Calu3 (cell line): ENCODE data around the gene PLXNA4. TPM values are rescaled to one million over a fixed set of nuclear protein-coding genes. Genes with fewer than 3 reads are reported as not detected.

ENCODE experiments used
- BruUV-seq: library from RNA; stranded (reverse); fragments of 400-500 nt; replicated peaks from 2 replicates; lab custom pipeline; 2021; lab: Mats Ljungman, UMichigan
- CTCF ChIA-PET: fragments of 300-600 bp; sonication (Branson Sonifier 250); formaldehyde crosslinking; loops from one replicate; lab custom pipeline; 2022; ENCODE audit warnings: antibody characterized with exemption; lab: Charles Lee
- DNase-seq: peaks from one replicate; pipeline ENCODE4 v3.0.0; 2022
- H3K27ac Mint-ChIP-seq: one replicate; pipeline ENCODE4 v1.8.0; 2022; ENCODE audit warnings: mixed read lengths; ENCODE audit not compliant: unreplicated experiment
- H3K27me3 Mint-ChIP-seq: one replicate; pipeline ENCODE4 v1.8.0; 2022; ENCODE audit warnings: mixed read lengths; ENCODE audit not compliant: unreplicated experiment
- H3K36me3 Mint-ChIP-seq: one replicate; pipeline ENCODE4 v1.8.0; 2022; ENCODE audit warnings: mild to moderate bottlenecking, moderate library complexity, mixed read lengths; ENCODE audit not compliant: insufficient read depth, unreplicated experiment
- H3K4me1 Mint-ChIP-seq: one replicate; pipeline ENCODE4 v1.8.0; 2022; ENCODE audit warnings: mild to moderate bottlenecking, low read depth, mixed read lengths; ENCODE audit not compliant: unreplicated experiment
- H3K4me3 Mint-ChIP-seq: one replicate; pipeline ENCODE4 v1.8.0; 2022; ENCODE audit warnings: mild to moderate bottlenecking, low read depth, moderate library complexity, mixed read lengths; ENCODE audit not compliant: unreplicated experiment
- H3K9me3 Mint-ChIP-seq: one replicate; pipeline ENCODE4 v1.8.0; 2022; ENCODE audit warnings: low read depth, mixed read lengths; ENCODE audit not compliant: unreplicated experiment
- intact Hi-C: fragments of 100-400 bp; cut with micrococcal nuclease; formaldehyde crosslinking; loops from one replicate; pipeline ENCODE4 v1.10.0; 2022; ENCODE audit not compliant: unreplicated experiment
- total RNA-seq: library from RNA; stranded (reverse); gene quantifications from 2 replicates; pipeline ENCODE4 v1.2.3, GENCODE V29; 2022
- TF ChIP-seq, protein P1 (sequence below): fragments of 200-600 bp; IDR thresholded peaks from one replicate; pipeline ENCODE4 v1.8.0; 2022; ENCODE audit warnings: antibody characterized with exemption; ENCODE audit not compliant: unreplicated experiment

The PLXNA4 gene
- total RNA-seq, 1 experiment from 2014 or later: not detected

DNA sequence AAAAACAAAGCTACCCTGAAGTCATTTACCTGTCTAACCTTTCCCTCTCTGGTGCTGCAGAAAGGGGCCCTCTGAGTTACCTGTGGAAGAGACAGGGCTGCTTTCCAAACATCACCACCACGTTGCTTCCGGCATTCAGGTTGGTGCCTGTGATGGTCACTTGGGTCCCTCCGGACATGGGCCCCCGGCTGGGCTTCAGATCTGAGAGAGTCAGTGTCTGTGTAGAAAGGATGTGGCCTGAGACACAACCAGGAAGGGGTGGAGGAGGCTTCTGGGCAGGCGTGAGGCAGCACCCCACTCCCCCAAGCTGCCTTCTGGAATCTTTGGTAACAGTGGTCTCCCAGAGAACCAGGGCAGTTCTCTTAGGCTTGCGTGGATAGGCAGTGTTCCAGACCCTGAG, 388.9 kb downstream of the PLXNA4 start:
- Mint-ChIP-seq H3K4me3 (no peak overlapping the region), H3K27me3 (peaks cover 41% of the 10 kb centered on the region), H3K4me1 (no peaks in the 10 kb centered on the region), H3K27ac (no peak overlapping the region), H3K9me3 (peaks cover 7% of the 10 kb centered on the region), H3K36me3 (no peaks in the 10 kb centered on the region)
- BruUV-seq: no TSS peak
- intact Hi-C loops: no loop called here
- no peak for DNase-seq
- CTCF ChIA-PET: no interaction called here
- TF ChIP-seq, protein P1, sequence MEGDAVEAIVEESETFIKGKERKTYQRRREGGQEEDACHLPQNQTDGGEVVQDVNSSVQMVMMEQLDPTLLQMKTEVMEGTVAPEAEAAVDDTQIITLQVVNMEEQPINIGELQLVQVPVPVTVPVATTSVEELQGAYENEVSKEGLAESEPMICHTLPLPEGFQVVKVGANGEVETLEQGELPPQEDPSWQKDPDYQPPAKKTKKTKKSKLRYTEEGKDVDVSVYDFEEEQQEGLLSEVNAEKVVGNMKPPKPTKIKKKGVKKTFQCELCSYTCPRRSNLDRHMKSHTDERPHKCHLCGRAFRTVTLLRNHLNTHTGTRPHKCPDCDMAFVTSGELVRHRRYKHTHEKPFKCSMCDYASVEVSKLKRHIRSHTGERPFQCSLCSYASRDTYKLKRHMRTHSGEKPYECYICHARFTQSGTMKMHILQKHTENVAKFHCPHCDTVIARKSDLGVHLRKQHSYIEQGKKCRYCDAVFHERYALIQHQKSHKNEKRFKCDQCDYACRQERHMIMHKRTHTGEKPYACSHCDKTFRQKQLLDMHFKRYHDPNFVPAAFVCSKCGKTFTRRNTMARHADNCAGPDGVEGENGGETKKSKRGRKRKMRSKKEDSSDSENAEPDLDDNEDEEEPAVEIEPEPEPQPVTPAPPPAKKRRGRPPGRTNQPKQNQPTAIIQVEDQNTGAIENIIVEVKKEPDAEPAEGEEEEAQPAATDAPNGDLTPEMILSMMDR: no peak

DNA sequence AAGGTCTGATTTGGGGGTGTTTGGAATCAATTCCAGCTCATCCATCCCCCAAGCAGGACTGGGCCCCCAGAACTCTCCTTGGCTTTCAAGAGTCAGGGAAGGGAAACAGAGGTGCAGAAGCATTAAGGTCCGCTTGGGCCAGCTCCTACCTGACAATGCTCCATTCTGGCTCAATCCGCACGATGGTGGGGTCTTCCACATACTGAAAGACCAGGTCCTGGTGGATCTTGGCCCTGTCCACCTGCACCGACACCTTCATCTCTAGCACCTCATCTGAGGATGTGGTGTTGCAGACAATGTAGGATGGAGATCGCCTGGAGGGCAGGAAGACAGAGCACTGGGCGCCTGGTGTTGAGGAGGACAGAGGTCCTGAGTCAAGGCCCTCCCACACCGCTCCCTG, 391.1 kb downstream of the PLXNA4 start:
- H3K27ac Mint-ChIP-seq: no peak overlapping the region
- H3K4me1 Mint-ChIP-seq: no peaks in the 10 kb centered on the region
- H3K4me3 Mint-ChIP-seq: no peak overlapping the region
- TF ChIP-seq, protein P1: no peak
- intact Hi-C loops: no loop called here
- CTCF ChIA-PET: no interaction called here
- peaks cover 7% of the 10 kb centered on the region for H3K9me3 Mint-ChIP-seq
- peaks cover 19% of the 10 kb centered on the region for H3K27me3 Mint-ChIP-seq
- BruUV-seq: no TSS peak
- no peaks in the 10 kb centered on the region for H3K36me3 Mint-ChIP-seq
- no peak for DNase-seq

DNA sequence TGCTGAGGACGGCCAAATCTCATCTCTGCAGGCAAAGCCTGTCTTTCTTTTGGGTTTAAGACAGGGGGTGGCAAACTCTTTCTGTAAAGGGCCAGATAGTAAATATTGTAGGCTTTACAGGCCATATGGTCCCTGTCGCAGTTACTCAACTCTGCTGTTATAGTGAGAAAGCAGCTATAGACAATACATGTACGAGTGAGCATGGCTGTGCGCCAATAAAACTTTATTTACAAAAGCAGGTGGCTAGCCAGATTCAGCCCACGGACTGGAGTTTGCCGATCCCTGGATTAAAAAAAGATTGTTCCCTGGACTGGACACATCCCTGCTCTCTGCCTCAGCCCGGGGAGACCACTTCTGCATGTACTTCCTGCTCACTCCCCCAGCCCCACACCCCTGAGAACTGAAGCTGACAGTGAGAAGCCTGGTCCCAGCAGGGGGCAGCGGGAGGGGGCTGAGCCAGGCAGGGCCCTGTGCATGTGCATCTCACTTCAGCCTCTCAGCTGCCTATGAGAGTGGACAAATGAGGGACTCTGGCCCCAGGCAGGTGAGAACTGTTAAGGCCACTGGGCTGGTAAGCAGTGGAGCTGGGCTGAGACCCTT, 392.4 kb downstream of the PLXNA4 start:
- Mint-ChIP-seq H3K4me3 (no peak overlapping the region), H3K27me3 (peaks cover 6% of the 10 kb centered on the region), H3K9me3 (peaks cover 7% of the 10 kb centered on the region), H3K27ac (no peak overlapping the region), H3K4me1 (no peaks in the 10 kb centered on the region), H3K36me3 (no peaks in the 10 kb centered on the region)
- intact Hi-C loops: no loop called here
- BruUV-seq: no TSS peak
- TF ChIP-seq, protein P1: no peak
- CTCF ChIA-PET: no interaction called here
- DNase-seq: no peak

- no TSS peak for BruUV-seq
- H3K9me3 Mint-ChIP-seq: peaks cover 7% of the 10 kb centered on the region
- intact Hi-C loops: no loop called here
- H3K4me3 Mint-ChIP-seq: no peak overlapping the region
- H3K4me1 Mint-ChIP-seq: no peaks in the 10 kb centered on the region
- H3K27ac Mint-ChIP-seq: no peak overlapping the region
- TF ChIP-seq, protein P1: no peak
- no peaks in the 10 kb centered on the region for H3K36me3 Mint-ChIP-seq
- no peak for DNase-seq
- H3K27me3 Mint-ChIP-seq: no peaks in the 10 kb centered on the region
- CTCF ChIA-PET: no interaction called here
Observed at GRCh38 chr7:132182992-132183391, 393.3 kb downstream of the PLXNA4 start.
